Measurements from ENCODE around the gene PTPRN2.

DNA sequence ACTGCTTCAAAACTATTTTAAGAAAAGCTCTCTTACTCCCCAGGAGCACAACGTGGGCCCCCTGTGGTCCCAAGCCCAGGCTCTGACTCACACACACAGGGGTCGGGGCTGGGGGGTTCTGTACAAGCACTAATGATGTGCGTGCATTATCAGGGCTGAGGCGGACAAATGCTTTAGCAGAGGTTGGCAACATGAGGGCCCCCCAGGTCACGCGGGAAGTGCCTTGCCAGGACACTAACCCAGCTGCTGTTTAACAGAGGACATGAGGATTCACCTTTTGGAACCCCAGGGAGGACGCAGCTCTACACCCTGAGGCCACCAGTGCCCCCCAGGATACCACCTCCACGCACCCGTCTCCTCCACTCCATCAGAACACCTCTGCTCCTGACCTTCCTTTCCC lies 908.0 kb downstream of the PTPRN2 start:
- TF ChIP-seq, protein P1, sequence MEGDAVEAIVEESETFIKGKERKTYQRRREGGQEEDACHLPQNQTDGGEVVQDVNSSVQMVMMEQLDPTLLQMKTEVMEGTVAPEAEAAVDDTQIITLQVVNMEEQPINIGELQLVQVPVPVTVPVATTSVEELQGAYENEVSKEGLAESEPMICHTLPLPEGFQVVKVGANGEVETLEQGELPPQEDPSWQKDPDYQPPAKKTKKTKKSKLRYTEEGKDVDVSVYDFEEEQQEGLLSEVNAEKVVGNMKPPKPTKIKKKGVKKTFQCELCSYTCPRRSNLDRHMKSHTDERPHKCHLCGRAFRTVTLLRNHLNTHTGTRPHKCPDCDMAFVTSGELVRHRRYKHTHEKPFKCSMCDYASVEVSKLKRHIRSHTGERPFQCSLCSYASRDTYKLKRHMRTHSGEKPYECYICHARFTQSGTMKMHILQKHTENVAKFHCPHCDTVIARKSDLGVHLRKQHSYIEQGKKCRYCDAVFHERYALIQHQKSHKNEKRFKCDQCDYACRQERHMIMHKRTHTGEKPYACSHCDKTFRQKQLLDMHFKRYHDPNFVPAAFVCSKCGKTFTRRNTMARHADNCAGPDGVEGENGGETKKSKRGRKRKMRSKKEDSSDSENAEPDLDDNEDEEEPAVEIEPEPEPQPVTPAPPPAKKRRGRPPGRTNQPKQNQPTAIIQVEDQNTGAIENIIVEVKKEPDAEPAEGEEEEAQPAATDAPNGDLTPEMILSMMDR (conservative IDR thresholded peaks at IDR 0.05 in 1 of 2, IDR thresholded peaks at IDR 0.05 in 1 of 2; ENCODE audit: low read depth in 1 of 2, low read length in 2 of 2): no peak
- no peak for TF ChIP-seq EZH2 (IDR thresholded peaks at IDR 0.05; ENCODE audit: low read length, missing control alignments)

Measured in fibroblast of lung (primary cell).